Caco-2 (cell line): ENCODE measurements around the gene RINT1. TPM values are rescaled to one million over a fixed set of nuclear protein-coding genes. Genes with fewer than 3 reads are reported as not detected.

Experiments used
- BruUV-seq: library from RNA; stranded (reverse); fragments of 400-500 nt; replicated peaks from 2 replicates; lab custom pipeline; 2021; lab: Mats Ljungman, UMichigan
- CTCF ChIA-PET: fragments of 300-600 bp; sonication (Branson Sonifier 250); formaldehyde crosslinking; loops from one replicate; lab custom pipeline; 2022; ENCODE audit warnings: antibody characterized with exemption; lab: Charles Lee
- POLR2A ChIA-PET: fragments of 300-600 bp; sonication (Branson Sonifier 250); formaldehyde crosslinking; loops from one replicate; lab custom pipeline; 2022; ENCODE audit warnings: antibody characterized with exemption; lab: Charles Lee
- DNase-seq, 2 experiments: peaks; one replicate each; pipeline versions ENCODE4 v3.0.0 to v3.0.0-alpha.2; 2020 to 2022
- H3K27me3 ChIP-seq: replicated peaks from 2 replicates; pipeline ENCODE4 v1.6.0; 2011; ENCODE audit warnings: low read length; ENCODE audit not compliant: control insufficient read depth, insufficient read depth
- H3K36me3 ChIP-seq: 2 replicates; pipeline ENCODE4 v1.5.1; 2011; ENCODE audit warnings: low read length; ENCODE audit not compliant: control insufficient read depth, insufficient read depth
- H3K4me1 ChIP-seq: fragments of 250-450 bp; sonication (Bioruptor Pico); 2 replicates; pipeline ENCODE4 v1.5.1; 2020; ENCODE audit warnings: mild to moderate bottlenecking
- H3K4me3 ChIP-seq: 2 replicates; pipeline ENCODE4 v1.5.1; 2011; ENCODE audit warnings: low read depth, mild to moderate bottlenecking, control low read depth, low read length
- H3K9me3 ChIP-seq: fragments of 250-450 bp; sonication (Bioruptor Pico); 2 replicates; pipeline ENCODE4 v1.5.1; 2020; ENCODE audit warnings: mild to moderate bottlenecking, moderate library complexity
- H3K27ac Mint-ChIP-seq: one replicate; pipeline ENCODE4 v1.8.0; 2022; ENCODE audit warnings: mixed read lengths; ENCODE audit not compliant: unreplicated experiment
- H3K27me3 Mint-ChIP-seq: one replicate; pipeline ENCODE4 v1.8.0; 2022; ENCODE audit warnings: mixed read lengths; ENCODE audit not compliant: insufficient read depth, unreplicated experiment
- H3K36me3 Mint-ChIP-seq: one replicate; pipeline ENCODE4 v1.8.0; 2022; ENCODE audit warnings: mild to moderate bottlenecking, mixed read lengths; ENCODE audit not compliant: insufficient read depth, unreplicated experiment
- H3K4me1 Mint-ChIP-seq: one replicate; pipeline ENCODE4 v1.8.0; 2022; ENCODE audit warnings: low read depth, mixed read lengths; ENCODE audit not compliant: unreplicated experiment
- H3K4me3 Mint-ChIP-seq: one replicate; pipeline ENCODE4 v1.8.0; 2022; ENCODE audit warnings: mild to moderate bottlenecking, moderate library complexity, mixed read lengths; ENCODE audit not compliant: unreplicated experiment
- H3K9me3 Mint-ChIP-seq: one replicate; pipeline ENCODE4 v1.8.0; 2022; ENCODE audit warnings: mixed read lengths; ENCODE audit not compliant: unreplicated experiment
- intact Hi-C: fragments of 100-400 bp; cut with micrococcal nuclease; formaldehyde crosslinking; loops from one replicate; pipeline ENCODE4 v1.10.0; 2022; ENCODE audit not compliant: unreplicated experiment
- total RNA-seq: library from RNA; stranded (reverse); gene quantifications from 2 replicates; pipeline ENCODE4 v1.2.3, GENCODE V29; 2022
- TF ChIP-seq, protein P1 (sequence below), 2 experiments: fragments of 200-600 bp in 1 of 2; IDR thresholded peaks; 1 replicate in 1 of 2; 2 replicates in 1 of 2; pipeline versions ENCODE4 v1.5.1 to v1.8.0; 2011 to 2022; ENCODE audit warnings: antibody characterized with exemption in 1 of 2, control low read depth in 1 of 2, inconsistent platforms in 1 of 2, low read depth in 1 of 2, low read length in 1 of 2, mild to moderate bottlenecking in 1 of 2, moderate library complexity in 1 of 2; ENCODE audit not compliant: insufficient read depth in 1 of 2, severe bottlenecking in 1 of 2, unreplicated experiment in 1 of 2

Gene RINT1
- total RNA-seq, 1 experiment from 2014 or later: 28.0 TPM

DNA sequence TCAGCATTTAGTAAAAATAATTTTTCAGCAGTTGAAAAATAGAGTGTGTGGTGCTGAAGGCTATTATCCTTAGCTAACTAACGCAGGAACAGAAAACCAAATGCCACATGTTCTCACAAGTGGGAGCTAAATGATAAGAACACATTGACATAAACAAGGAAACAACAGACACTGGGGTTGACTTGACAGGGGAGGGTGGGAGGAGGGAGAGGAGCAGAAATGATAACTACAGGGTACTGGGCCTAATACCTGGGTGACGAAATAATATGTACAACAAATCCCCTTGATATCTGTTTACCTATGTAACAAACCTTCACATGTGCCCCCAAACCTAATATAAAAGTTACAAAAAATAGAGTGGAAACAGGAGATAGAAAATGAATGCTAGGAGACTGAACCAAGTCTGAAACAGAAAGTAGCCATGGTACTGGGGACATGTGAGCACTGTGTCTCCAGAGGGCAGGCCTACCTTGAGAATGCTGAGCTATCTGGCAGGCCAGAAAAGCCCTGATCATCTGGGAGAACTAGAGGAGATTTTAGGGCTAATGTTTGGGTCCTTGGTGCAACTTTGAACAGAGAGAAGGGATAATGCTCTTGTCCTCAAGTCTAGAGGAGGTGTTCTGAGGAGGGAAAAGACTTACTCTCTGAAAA is 54.0 kb downstream of the RINT1 start:
- H3K9me3 Mint-ChIP-seq: peaks cover 20% of the 10 kb centered on the region
- TF ChIP-seq, protein P1, sequence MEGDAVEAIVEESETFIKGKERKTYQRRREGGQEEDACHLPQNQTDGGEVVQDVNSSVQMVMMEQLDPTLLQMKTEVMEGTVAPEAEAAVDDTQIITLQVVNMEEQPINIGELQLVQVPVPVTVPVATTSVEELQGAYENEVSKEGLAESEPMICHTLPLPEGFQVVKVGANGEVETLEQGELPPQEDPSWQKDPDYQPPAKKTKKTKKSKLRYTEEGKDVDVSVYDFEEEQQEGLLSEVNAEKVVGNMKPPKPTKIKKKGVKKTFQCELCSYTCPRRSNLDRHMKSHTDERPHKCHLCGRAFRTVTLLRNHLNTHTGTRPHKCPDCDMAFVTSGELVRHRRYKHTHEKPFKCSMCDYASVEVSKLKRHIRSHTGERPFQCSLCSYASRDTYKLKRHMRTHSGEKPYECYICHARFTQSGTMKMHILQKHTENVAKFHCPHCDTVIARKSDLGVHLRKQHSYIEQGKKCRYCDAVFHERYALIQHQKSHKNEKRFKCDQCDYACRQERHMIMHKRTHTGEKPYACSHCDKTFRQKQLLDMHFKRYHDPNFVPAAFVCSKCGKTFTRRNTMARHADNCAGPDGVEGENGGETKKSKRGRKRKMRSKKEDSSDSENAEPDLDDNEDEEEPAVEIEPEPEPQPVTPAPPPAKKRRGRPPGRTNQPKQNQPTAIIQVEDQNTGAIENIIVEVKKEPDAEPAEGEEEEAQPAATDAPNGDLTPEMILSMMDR (IDR thresholded peaks at IDR 0.05; ENCODE audit: insufficient read depth in 1 of 2, low read depth in 1 of 2, low read length in 1 of 2, severe bottlenecking in 1 of 2, unreplicated experiment in 1 of 2): no peak
- Histone ChIP-seq H3K4me1 (no peaks in the 10 kb centered on the region), H3K27me3 (no peaks in the 10 kb centered on the region), H3K4me3 (no peak overlapping the region), H3K9me3 (peaks cover 7% of the 10 kb centered on the region; the same call in 1 of the 2 replicates), H3K36me3 (no peaks in the 10 kb centered on the region)
- ChIA-PET CTCF (no interaction called here), POLR2A (no interaction called here)
- DNase-seq: no peak
- no peaks in the 10 kb centered on the region for H3K4me1 Mint-ChIP-seq
- intact Hi-C loops: no loop called here
- H3K27ac Mint-ChIP-seq: no peak overlapping the region
- no peaks in the 10 kb centered on the region for H3K27me3 Mint-ChIP-seq
- H3K36me3 Mint-ChIP-seq: peaks cover 5% of the 10 kb centered on the region
- BruUV-seq: no TSS peak
- no peak overlapping the region for H3K4me3 Mint-ChIP-seq

DNA sequence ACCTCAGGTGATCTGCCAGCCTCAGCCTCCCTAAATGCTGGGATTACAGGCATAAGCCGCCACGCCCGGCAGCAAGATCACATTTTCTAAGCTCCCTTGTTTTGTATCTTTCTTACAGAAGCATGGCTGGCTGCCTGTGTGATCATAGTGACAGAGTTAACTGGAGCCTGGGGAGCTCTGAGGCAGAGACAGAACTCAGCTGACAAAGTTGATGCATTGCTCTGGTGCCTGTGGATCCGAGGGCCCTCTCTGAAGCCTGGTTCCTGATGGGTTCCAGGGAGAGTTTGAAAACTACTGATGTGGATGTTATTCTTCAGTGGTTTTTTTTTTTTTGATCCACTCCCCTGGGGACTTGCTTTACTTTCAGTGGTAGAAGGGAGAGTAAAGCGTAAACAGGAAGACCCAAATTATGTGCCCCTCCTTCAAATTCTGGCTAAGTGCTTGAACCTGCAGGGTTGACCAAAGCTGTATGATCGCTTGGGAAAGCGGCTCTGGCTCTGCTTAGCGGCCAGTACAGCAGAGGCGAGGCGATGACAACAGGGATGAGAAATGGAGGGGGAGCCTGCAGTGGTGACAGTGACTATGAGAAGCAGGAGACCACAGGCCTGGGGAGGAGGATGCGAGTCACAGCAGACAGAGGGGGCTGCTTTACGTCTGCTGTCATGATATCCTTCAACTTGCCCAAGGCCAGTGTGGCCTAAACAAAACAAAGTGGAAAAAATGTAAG is 56.1 kb downstream of the RINT1 start:
- H3K4me3 ChIP-seq: no peak overlapping the region
- no TSS peak for BruUV-seq
- H3K9me3 ChIP-seq: peaks cover 7% of the 10 kb centered on the region; the same call in 1 of the 2 replicates
- Mint-ChIP-seq H3K4me1 (no peaks in the 10 kb centered on the region), H3K36me3 (no peaks in the 10 kb centered on the region), H3K4me3 (no peak overlapping the region), H3K27ac (no peak overlapping the region), H3K9me3 (peaks cover 12% of the 10 kb centered on the region), H3K27me3 (no peaks in the 10 kb centered on the region)
- ChIA-PET POLR2A (no interaction called here), CTCF (no interaction called here)
- no peaks in the 10 kb centered on the region for H3K36me3 ChIP-seq
- no peaks in the 10 kb centered on the region for H3K27me3 ChIP-seq
- TF ChIP-seq, protein P1 (IDR thresholded peaks at IDR 0.05; ENCODE audit: insufficient read depth in 1 of 2, low read depth in 1 of 2, low read length in 1 of 2, severe bottlenecking in 1 of 2, unreplicated experiment in 1 of 2): no peak
- intact Hi-C loops: loop anchor here (2.0 kb wide), 1 partner anchor 55 kb away; the partner anchor contains the start of gene RINT1
- DNase-seq: no peak
- no peaks in the 10 kb centered on the region for H3K4me1 ChIP-seq

- ChIA-PET POLR2A (interaction anchor here (1.1 kb wide), 1 partner anchor 58 kb away, joined by 3 read pairs; no protein-coding TSS in a partner anchor), CTCF (interaction anchor here (0.6 to 1.0 kb wide), 5 partner anchors 10 to 448 kb away, joined by 3 to 15 read pairs (median 3); partner anchors contain the start of gene RINT1)
- Mint-ChIP-seq H3K27ac (no peak overlapping the region), H3K4me1 (no peaks in the 10 kb centered on the region), H3K4me3 (no peak overlapping the region), H3K9me3 (peaks cover 5% of the 10 kb centered on the region), H3K36me3 (no peaks in the 10 kb centered on the region), H3K27me3 (no peaks in the 10 kb centered on the region)
- Histone ChIP-seq H3K27me3 (no peaks in the 10 kb centered on the region), H3K9me3 (no peaks in the 10 kb centered on the region), H3K36me3 (no peaks in the 10 kb centered on the region), H3K4me3 (no peak overlapping the region), H3K4me1 (no peaks in the 10 kb centered on the region)
- TF ChIP-seq, protein P1 (IDR thresholded peaks at IDR 0.05; ENCODE audit: insufficient read depth in 1 of 2, low read depth in 1 of 2, low read length in 1 of 2, severe bottlenecking in 1 of 2, unreplicated experiment in 1 of 2): peak; percentile 40 to 66
- peak; percentile 63 to 66 for DNase-seq
- no TSS peak for BruUV-seq
- intact Hi-C loops: loop anchor here (1.0 to 2.0 kb wide), 3 partner anchors 57 to 666 kb away; partner anchors contain the start of gene RINT1
These were observed 57.5 kb downstream of the RINT1 start for GRCh38 chr7:105589356-105590077.
